Left kidney (tissue), 1 donor: Measurements from ENCODE around the gene PEX10. TPM values are rescaled to one million over a fixed set of nuclear protein-coding genes. Genes with fewer than 3 reads are reported as not detected.

ENCODE experiments used
- polyA plus RNA-seq: library from polyadenylated mRNA; unstranded; fragments of 120-200 nt; gene quantifications from one replicate; pipeline ENCODE4 v1.2.1, GENCODE V29; 2013; ENCODE audit not compliant: insufficient read length

PEX10 gene
- polyA plus RNA-seq, 1 donor = 21.5 TPM

Other genes with a start within 250 kb of the PEX10 start
- gene FAAP20, start 217.8 kb downstream of the PEX10 start, polyA plus RNA-seq = 27.3 TPM
- 48.5 TPM for gene SKI, start 184.2 kb downstream of the PEX10 start, polyA plus RNA-seq
- gene MORN1, start 21.0 kb downstream of the PEX10 start, polyA plus RNA-seq = 16.1 TPM
- gene RER1, start 20.7 kb downstream of the PEX10 start, polyA plus RNA-seq = 129 TPM
- gene PLCH2, start 63.7 kb upstream of the PEX10 start, polyA plus RNA-seq = 0.80 TPM
- gene PANK4, start 114.0 kb upstream of the PEX10 start, polyA plus RNA-seq = 27.5 TPM
- gene HES5, start 117.7 kb upstream of the PEX10 start, polyA plus RNA-seq = not detected
- 17.8 TPM for gene TNFRSF14, start 143.8 kb upstream of the PEX10 start, polyA plus RNA-seq
- gene PRXL2B, start 174.2 kb upstream of the PEX10 start, polyA plus RNA-seq = 35.4 TPM
- gene MMEL1, start 220.5 kb upstream of the PEX10 start, polyA plus RNA-seq = 1.6 TPM